Measurements from ENCODE around the gene PPP3R2.

Gene PPP3R2

DNA sequence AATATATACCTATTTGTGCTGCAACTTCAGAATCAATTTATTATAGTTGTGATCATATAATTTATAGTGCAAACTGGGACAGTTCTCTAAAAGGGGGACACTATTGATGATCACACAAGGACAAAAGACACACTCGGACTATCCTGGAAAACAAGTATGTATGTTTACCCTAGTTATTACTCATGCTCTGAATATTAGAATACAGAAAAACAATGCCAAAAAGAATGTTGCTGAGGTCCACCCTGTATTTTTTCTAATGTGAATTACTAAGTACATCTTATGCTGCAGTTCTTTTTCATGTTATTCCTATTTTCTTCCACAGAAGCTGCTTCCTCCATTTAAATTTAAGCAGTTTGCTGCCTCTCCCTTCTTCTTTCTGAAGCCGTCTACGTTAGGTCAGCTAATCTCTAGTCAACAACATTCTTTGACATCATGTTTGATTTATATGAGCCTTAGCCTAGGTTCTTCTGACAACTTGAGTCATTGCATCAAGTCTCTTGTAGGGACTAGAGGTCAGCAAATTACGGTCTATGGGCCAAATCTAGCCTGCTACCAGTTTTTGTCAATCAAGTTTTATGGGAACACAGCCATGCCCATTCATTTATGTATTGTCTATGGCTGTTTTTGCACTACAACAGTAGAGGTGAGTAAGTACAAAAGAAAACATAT is 40.1 kb upstream of the PPP3R2 start:
- no peaks in the 10 kb centered on the region for H3K9me3 ChIP-seq
- no peak overlapping the region for H3K4me3 ChIP-seq (ENCODE audit: low read depth, low read length)
- no peaks in the 10 kb centered on the region for H3K27me3 ChIP-seq
- no peaks in the 10 kb centered on the region for H3K36me3 ChIP-seq
- TF ChIP-seq, protein P1, sequence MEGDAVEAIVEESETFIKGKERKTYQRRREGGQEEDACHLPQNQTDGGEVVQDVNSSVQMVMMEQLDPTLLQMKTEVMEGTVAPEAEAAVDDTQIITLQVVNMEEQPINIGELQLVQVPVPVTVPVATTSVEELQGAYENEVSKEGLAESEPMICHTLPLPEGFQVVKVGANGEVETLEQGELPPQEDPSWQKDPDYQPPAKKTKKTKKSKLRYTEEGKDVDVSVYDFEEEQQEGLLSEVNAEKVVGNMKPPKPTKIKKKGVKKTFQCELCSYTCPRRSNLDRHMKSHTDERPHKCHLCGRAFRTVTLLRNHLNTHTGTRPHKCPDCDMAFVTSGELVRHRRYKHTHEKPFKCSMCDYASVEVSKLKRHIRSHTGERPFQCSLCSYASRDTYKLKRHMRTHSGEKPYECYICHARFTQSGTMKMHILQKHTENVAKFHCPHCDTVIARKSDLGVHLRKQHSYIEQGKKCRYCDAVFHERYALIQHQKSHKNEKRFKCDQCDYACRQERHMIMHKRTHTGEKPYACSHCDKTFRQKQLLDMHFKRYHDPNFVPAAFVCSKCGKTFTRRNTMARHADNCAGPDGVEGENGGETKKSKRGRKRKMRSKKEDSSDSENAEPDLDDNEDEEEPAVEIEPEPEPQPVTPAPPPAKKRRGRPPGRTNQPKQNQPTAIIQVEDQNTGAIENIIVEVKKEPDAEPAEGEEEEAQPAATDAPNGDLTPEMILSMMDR (IDR thresholded peaks at IDR 0.05; ENCODE audit: low read depth, low read length), result no peak
- no peaks in the 10 kb centered on the region for H3K4me1 ChIP-seq
- no peak for DNase-seq

- H3K36me3 ChIP-seq, result no peaks in the 10 kb centered on the region
- no peaks in the 10 kb centered on the region for H3K4me1 ChIP-seq
- H3K9me3 ChIP-seq, result no peaks in the 10 kb centered on the region
- no peaks in the 10 kb centered on the region for H3K27me3 ChIP-seq
- TF ChIP-seq, protein P1 (IDR thresholded peaks at IDR 0.05; ENCODE audit: low read depth, low read length), result no peak
- no peak for DNase-seq
- H3K4me3 ChIP-seq (ENCODE audit: low read depth, low read length), result no peak overlapping the region
Measured at GRCh38 chr9:101632611-101633010, 37.8 kb upstream of the PPP3R2 start.

DNA sequence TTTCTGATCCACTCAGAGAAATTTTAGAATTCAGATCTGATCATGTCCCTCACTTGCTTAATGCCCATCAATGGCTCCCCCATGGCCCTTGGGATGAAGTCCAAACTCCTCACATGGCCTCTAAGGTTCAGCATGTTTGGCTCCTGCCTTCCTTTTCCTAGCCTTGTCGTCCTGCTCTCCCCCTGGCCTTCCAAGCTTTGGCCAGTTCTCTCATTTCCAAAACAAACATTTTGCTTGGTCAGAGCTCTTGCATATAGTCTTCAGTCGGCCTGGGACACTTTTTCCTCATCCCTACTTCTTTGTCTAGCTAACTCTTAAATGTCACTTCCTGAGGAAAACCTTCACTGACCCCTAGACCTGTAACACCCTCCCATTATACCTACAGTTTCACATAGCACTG is 37.1 kb upstream of the PPP3R2 start:
- DNase-seq, result no peak
- TF ChIP-seq, protein P1 (IDR thresholded peaks at IDR 0.05; ENCODE audit: low read depth, low read length), result no peak
- Histone ChIP-seq H3K9me3 (no peaks in the 10 kb centered on the region), H3K36me3 (no peaks in the 10 kb centered on the region), H3K27me3 (no peaks in the 10 kb centered on the region), H3K4me1 (no peaks in the 10 kb centered on the region), H3K4me3 (ENCODE audit: low read depth, low read length) (no peak overlapping the region)

GRCh38 chr9:101629636-101630035 is 34.9 kb upstream of the PPP3R2 start:
- H3K36me3 ChIP-seq, result no peaks in the 10 kb centered on the region
- H3K27me3 ChIP-seq, result no peaks in the 10 kb centered on the region
- TF ChIP-seq, protein P1 (IDR thresholded peaks at IDR 0.05; ENCODE audit: low read depth, low read length), result no peak
- H3K4me1 ChIP-seq, result no peaks in the 10 kb centered on the region
- no peak for DNase-seq
- no peaks in the 10 kb centered on the region for H3K9me3 ChIP-seq
- H3K4me3 ChIP-seq (ENCODE audit: low read depth, low read length), result no peak overlapping the region

GRCh38 chr9:101628173-101628572 is 33.4 kb upstream of the PPP3R2 start:
- H3K4me3 ChIP-seq (ENCODE audit: low read depth, low read length), result no peak overlapping the region
- no peaks in the 10 kb centered on the region for H3K36me3 ChIP-seq
- no peaks in the 10 kb centered on the region for H3K9me3 ChIP-seq
- no peaks in the 10 kb centered on the region for H3K27me3 ChIP-seq
- no peaks in the 10 kb centered on the region for H3K4me1 ChIP-seq
- TF ChIP-seq, protein P1 (IDR thresholded peaks at IDR 0.05; ENCODE audit: low read depth, low read length), result no peak
- DNase-seq, result no peak

- no peak for DNase-seq
- Histone ChIP-seq H3K9me3 (no peaks in the 10 kb centered on the region), H3K4me3 (ENCODE audit: low read depth, low read length) (no peak overlapping the region), H3K36me3 (no peaks in the 10 kb centered on the region), H3K27me3 (no peaks in the 10 kb centered on the region), H3K4me1 (no peaks in the 10 kb centered on the region)
- TF ChIP-seq, protein P1 (IDR thresholded peaks at IDR 0.05; ENCODE audit: low read depth, low read length), result no peak
Measured at GRCh38 chr9:101626295-101626694, 31.5 kb upstream of the PPP3R2 start.

All from BE2C (cell line).